GM10266 (cell line): ENCODE measurements around the gene TFB1M.
"Not testable (repeated sequence)": the region's sequence is repeated elsewhere in the genome, so short reads cannot be mapped to it uniquely, and the experiment has no call there.

ENCODE experiments used
- DNase-seq: peaks from one replicate; pipeline ENCODE4 v3.0.0; 2012; ENCODE audit errors: extremely low spot score
- CTCF ChIP-seq: IDR thresholded peaks from 2 replicates; pipeline ENCODE4 v1.5.1; 2012; ENCODE audit warnings: mild to moderate bottlenecking, low read depth; ENCODE audit not compliant: control insufficient read depth, insufficient read depth; ENCODE audit errors: missing control alignments

The TFB1M gene

DNA sequence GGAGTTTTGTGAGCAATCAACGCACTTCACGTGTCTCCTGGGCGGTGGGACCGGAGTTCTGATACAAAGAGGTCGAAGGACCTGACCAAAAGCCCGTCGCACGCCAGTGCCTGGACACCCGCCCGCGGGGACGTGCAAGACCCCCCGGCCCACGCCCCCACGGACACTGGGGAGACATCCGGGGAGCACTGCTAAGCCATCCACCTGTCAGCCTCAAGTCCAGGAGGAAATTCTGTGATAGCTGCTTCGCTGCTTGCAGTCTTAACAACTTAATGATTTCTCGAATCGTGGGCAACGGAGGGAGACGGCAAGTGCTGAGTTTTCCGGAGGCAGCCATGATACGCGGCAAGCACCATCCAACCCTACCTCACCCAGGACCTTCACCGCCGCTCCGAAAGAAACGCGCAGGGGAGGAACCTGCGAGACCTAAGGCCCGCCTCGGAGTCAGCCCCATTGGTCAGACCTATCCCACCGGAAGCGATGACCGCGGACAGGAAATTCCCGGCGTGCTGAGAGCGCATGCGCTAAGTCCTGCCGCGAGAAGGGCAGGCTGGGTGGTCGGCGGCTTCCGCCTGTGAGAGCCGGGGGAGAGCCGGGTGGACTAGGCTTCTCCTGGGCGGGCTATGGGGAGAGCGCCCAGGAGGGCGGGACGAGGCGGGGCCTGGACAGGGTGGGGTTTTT, at the start of gene TFB1M:
Gene TFB1M (minus strand): TSS at position 393 of the 681 bp plus-strand sequence. CDS start 56 bp downstream, at position 337.
- TF ChIP-seq CTCF, result no peak
- peak; percentile 87 for DNase-seq

DNA sequence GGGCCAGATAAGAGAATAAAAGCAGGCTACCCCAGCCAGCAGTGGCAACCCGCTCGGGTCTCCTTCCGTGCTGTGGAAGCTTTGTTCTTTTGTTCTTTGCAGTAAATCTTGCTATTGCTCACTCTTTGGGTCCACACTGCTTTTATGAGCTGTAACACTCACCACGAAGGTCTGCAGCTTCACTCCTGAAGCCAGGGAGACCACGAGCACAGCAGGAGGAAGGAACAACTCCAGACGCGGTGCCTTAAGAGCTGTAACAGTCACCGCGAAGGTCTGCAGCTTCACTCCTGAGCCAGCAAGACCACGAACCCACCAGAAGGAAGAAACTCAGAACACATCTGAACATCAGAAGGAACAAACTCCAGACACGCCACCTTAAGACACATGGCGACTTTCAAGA, 49.7 kb upstream of the TFB1M start:
- not testable (repeated sequence) for DNase-seq

DNA sequence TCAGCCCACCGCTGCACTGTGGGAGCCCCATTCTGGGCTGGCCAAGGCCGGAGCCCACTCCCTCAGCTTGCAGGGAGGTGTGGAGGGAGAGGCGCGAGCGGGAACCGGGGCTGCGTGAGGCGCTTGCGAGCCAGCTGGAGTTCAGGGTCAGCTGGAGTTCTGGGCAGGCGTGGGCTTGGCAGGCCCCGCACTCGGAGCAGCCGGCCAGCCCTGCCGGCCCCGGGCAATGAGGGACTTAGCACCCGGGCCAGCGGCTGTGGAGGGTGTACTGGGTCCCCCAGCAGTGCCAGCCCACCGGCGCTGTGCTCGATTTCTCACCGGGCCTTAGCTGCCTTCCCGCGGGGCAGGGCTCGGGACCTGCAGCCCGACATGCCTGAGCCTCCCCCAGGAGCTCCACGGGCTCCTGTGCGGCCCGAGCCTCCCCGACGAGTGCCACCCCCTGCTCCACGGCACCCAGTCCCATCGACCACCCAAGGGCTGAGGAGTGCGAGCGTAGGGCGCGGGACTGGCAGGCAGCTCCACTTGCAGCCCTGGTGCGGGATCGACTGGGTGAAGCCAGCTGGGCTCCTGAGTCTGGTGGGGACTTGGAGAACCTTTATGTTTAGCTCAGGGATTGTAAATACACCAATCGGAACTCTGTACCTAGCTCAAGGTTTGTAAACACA, 48.8 kb upstream of the TFB1M start:
- not testable (repeated sequence) for DNase-seq

DNA sequence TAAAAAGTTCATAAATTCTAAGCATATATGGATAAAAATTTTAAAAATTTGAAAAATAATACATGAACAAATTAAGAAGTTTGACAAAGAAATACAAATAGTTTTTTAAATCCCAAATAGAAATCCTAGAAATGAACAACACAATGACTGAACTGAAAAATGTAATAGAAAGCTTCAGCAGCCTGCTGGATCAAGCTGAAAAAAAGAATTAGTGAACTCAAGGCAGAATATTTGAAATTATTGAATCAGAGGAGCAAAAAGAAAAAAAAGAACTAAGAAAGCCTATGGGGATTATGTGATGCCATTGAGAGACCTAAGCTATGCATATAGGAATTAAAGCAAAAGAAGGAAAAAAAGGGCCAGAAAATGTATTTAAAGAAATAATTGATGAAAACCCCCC, 39.9 kb upstream of the TFB1M start:
- TF ChIP-seq CTCF, result no peak

DNA sequence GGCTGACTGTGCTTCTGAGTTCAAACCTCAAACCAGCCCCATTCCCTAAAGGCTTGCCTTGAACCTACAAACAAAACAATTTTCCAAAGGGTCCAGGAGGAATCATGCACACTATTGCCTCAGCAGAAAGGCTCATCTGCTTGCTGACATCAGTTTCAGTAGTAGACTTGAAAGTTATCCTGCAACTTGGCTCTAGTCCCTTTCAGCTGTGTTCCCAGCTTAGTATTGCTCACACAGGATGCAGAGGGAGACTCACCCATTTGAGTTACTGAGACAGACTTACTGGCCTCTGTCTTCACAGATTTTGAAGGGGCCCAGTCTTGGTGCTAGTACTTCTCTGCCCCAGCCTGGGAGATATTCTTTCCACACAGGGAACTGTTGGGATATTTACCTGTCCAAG, 38.5 kb upstream of the TFB1M start:
- TF ChIP-seq CTCF, result no peak

More for the DNA sequence above, 39.9 kb upstream of the TFB1M start:
- DNase-seq, result no peak

GRCh38 chr6:155352130-155352420, 37.8 kb upstream of the TFB1M start:
- DNase-seq, result no peak
- no peak for TF ChIP-seq CTCF

More for the DNA sequence above, 38.5 kb upstream of the TFB1M start:
- no peak for DNase-seq

DNA sequence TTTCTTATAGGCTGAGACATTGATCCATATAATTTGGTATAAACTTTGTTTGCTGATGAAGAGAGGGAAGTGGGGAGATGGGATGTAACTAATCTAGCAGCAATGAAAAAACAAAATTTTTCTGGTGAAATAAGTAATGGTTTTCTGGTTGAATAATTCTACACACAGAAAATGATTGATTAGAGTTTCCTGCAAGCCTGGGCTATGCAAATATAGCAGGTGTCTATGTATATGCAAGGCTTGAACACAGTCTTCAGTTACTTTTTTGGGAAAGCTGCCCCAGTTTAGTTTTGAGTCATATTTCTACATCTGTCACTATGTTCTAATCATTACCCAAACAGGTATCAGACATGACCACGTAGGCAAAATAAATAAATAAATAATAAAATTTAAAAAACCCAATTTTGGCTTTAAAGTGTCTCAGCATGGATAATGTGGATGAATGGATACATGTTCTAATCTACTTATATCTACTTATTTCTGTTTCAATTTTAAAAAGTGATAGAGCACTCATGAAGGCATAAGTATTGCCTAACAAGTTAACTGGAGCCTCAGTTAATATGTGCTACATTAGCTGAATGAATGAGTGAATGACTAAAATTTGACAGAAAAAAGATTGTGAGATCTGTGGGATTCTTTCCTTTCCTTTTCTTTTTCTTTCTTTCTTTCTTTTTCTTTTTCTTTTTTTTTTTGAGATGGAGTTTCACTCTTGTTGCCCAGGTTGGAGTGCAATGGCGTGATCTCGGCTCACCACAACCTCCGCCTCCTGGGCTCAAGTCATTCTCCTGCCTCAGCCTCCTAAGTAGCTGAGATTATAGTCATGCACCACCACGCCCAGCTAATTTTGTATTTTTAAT, 37.2 kb upstream of the TFB1M start:
- TF ChIP-seq CTCF, result no peak
- peak; percentile 63 for DNase-seq

DNA sequence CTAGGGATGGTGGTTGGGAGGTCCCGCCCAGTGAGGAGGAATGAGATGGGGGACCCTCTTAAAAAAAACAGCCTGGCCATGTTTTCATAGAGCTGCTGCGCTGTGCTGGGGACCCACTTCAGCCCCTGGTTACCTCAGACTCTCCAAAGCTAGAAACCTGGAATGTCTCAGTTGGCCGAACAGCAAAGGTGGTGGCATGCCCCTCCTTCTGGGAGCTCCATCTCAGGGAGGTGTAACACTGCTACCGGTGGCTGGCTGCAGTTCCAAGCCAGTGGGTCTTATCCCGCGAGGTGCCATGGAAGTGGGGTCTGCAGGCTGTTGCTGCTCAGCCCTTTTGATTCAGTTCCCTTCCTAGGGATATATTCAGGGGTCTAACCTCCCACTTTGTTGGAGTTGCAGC, 35.7 kb upstream of the TFB1M start:
- no peak for DNase-seq
- TF ChIP-seq CTCF, result no peak
